K562 (cell line): ENCODE data around the gene PNMA8C. TPM values are rescaled to one million over a fixed set of nuclear protein-coding genes. Genes with fewer than 3 reads are reported as not detected.

Experiments used
- AFF1 ChIP-seq, 2 experiments: fragments of 450-650 bp; IDR thresholded peaks; 2 replicates each; pipeline ENCODE4 v1.6.1; 2018; ENCODE audit warnings: mild to moderate bottlenecking in 2 of 2, low read depth in 1 of 2; ENCODE audit not compliant: partially characterized antibody in 2 of 2
- CXXC5 ChIP-seq: fragments of 250-450 bp; sonication (Bioruptor Pico); IDR thresholded peaks from 2 replicates; pipeline ENCODE4 v1.8.0; 2022; ENCODE audit warnings: inconsistent platforms, mild to moderate bottlenecking, moderate library complexity
- E2F8 ChIP-seq: fragments of 450-650 bp; IDR thresholded peaks from 2 replicates; pipeline ENCODE4 v1.7.1; 2018; ENCODE audit warnings: mild to moderate bottlenecking, low read depth; ENCODE audit not compliant: partially characterized antibody
- ERF ChIP-seq: fragments of 450-650 bp; formaldehyde crosslinking; IDR thresholded peaks from 2 replicates; pipeline ENCODE4 v1.4.0; 2020; ENCODE audit warnings: mild to moderate bottlenecking, mixed read lengths
- HCFC1 ChIP-seq: IDR thresholded peaks from 2 replicates; pipeline ENCODE4 v1.6.1; 2012; ENCODE audit warnings: low read depth, low read length, improper control_type of control experiment
- MAFG ChIP-seq: fragments of 450-650 bp; conservative IDR thresholded peaks from 2 replicates; pipeline ENCODE4 v1.6.1; 2016; ENCODE audit warnings: missing genetic modification characterization, missing compliant biosample characterization
- MAZ ChIP-seq, 2 experiments: fragments of 450-650 bp in 1 of 2; sonication (generic) in 1 of 2; formaldehyde crosslinking; IDR thresholded peaks in 1 of 2; conservative IDR thresholded peaks in 1 of 2; 2 replicates each; pipeline versions ENCODE4 v1.4.0 to v1.5.0; 2020; ENCODE audit warnings: mild to moderate bottlenecking in 1 of 2, missing genetic modification reagents in 1 of 2
- MNT ChIP-seq, 2 experiments: fragments of 450-650 bp; conservative IDR thresholded peaks; 2 replicates each; pipeline ENCODE4 v1.6.1; 2017; ENCODE audit warnings: mild to moderate bottlenecking in 2 of 2, moderate library complexity in 2 of 2
- MTA1 ChIP-seq: fragments of 450-650 bp; IDR thresholded peaks from 2 replicates; pipeline ENCODE4 v1.6.1; 2017; ENCODE audit warnings: borderline replicate concordance
- MYNN ChIP-seq, 2 experiments: sonication (generic); formaldehyde crosslinking in 1 of 2; IDR thresholded peaks; 2 replicates each; pipeline versions ENCODE4 v1.5.0 to v1.6.1; 2016 to 2020; ENCODE audit warnings: antibody characterized with exemption in 1 of 2, missing genetic modification reagents in 1 of 2
- NKRF ChIP-seq: fragments of 450-650 bp; IDR thresholded peaks from 2 replicates; pipeline ENCODE4 v1.6.1; 2016; ENCODE audit warnings: borderline replicate concordance
- SAP30 ChIP-seq: fragments of 200-600 bp; sonication (generic); IDR thresholded peaks from 2 replicates; pipeline ENCODE4 v1.6.1; 2012; ENCODE audit warnings: borderline replicate concordance, low read depth, mild to moderate bottlenecking, moderate library complexity, low read length, control low read depth, inconsistent platforms; ENCODE audit not compliant: insufficient read depth, poor library complexity, severe bottlenecking
- TFAP4 ChIP-seq: sonication (generic); formaldehyde crosslinking; IDR thresholded peaks from 2 replicates; pipeline ENCODE4 v1.8.0; 2022; ENCODE audit warnings: missing genetic modification reagents, mild to moderate bottlenecking, moderate library complexity, borderline replicate concordance
- polyA plus RNA-seq, 8 experiments: library from polyadenylated mRNA; depleted of rRNA in 4 of 8; stranded (reverse) in 5 of 8; unstranded in 3 of 8; fragments of >200 nt; fragmentation: Nextera tagmentation in 2 of 8; fragmentation: Illumina TruSeq in 1 of 8; extraction: Ambion mirVana in 2 of 8; extraction: Trizol in 1 of 8; gene quantifications; 2 replicates each; pipeline versions ENCODE4 v1.2.1 to v1.2.3, GENCODE V29; 2011 to 2014; ENCODE audit warnings: inconsistent platforms in 1 of 8, missing spikeins in 1 of 8
- total RNA-seq, 7 experiments: library from RNA; depleted of rRNA in 6 of 7; stranded (reverse); fragments of >200 nt in 6 of 7; fragmentation: Illumina TruSeq in 2 of 7; extraction: Trizol in 2 of 7; gene quantifications; 2 replicates each; pipeline versions ENCODE4 v1.2.1 to v1.2.3, GENCODE V29; 2011 to 2021; ENCODE audit warnings: low replicate concordance in 1 of 7

PNMA8C gene
- total and polyA plus RNA-seq, 9 of the 15 experiments (the other 6 are each of a cell fraction or from before 2014, with no cell fraction given), result 0.04 to 0.05 (median 0.05) TPM; not detected in 6

GRCh38 chr19:46471116-46471733 lies 42.5 kb upstream of the PNMA8C start, which contains the start of gene PNMA8A (continued):
- TF ChIP-seq NKRF (peak; percentile 85; the same call in 1 of the 2 replicates), HCFC1 (peak; percentile 27; the same call in 1 of the 2 replicates), MAFG (tag) (no peak), MAZ (CRISPR knock-in tag; conservative IDR thresholded peaks at IDR 0.05 in 1 of 2, IDR thresholded peaks at IDR 0.05 in 1 of 2) (peak in 1 of 2 experiments; percentile 71), ERF (0 out of 2 replicates have a peak, but pooled peaks have one; percentile 45), AFF1 (IDR thresholded peaks at IDR 0.05; ENCODE audit: low read depth in 1 of 2, partially characterized antibody in 2 of 2) (peak in 1 of 2 experiments; percentile 8), MTA1 (peak; percentile 88), MYNN (IDR thresholded peaks at IDR 0.05) (peak; percentile 76; the same call in 1 of the 2 replicates), MYNN (CRISPR knock-in tag; IDR thresholded peaks at IDR 0.05) (no peak), MNT (conservative IDR thresholded peaks at IDR 0.05) (peak; percentile 64 to 85), CXXC5 (CRISPR knock-in tag) (peak; percentile 84), E2F8 (peak; percentile 9), SAP30 (no peak), TFAP4 (CRISPR knock-in tag) (peak; percentile 64; the same call in 1 of the 2 replicates)
